Liver (tissue), 9 donors: ENCODE data around the gene SMARCE1. TPM values are rescaled to one million over a fixed set of nuclear protein-coding genes. Genes with fewer than 3 reads are reported as not detected.

Source experiments
- DNase-seq: peaks from one replicate; pipeline ENCODE4 v3.0.0-alpha.2; 2017; ENCODE audit warnings: low spot score
- H3K27ac ChIP-seq, 2 donors: one replicate each; pipeline ENCODE4 v1.7.0; 2013; ENCODE audit warnings: inconsistent platforms in 2 of 2, low read length in 2 of 2, control low read depth in 1 of 2, low read depth in 1 of 2, mild to moderate bottlenecking in 1 of 2
- H3K27me3 ChIP-seq, 4 donors: one replicate each; pipeline versions ENCODE4 v1.6.1 to v1.7.0; 2013; ENCODE audit warnings: low read length in 3 of 4, inconsistent platforms in 1 of 4, mild to moderate bottlenecking in 1 of 4, moderate library complexity in 1 of 4; ENCODE audit not compliant: control insufficient read depth in 4 of 4, insufficient read depth in 4 of 4
- H3K36me3 ChIP-seq, 4 donors: one replicate each; pipeline versions ENCODE4 v1.6.1 to v1.7.0; 2013; ENCODE audit warnings: low read length in 3 of 4, mild to moderate bottlenecking in 3 of 4, low read depth in 1 of 4, moderate library complexity in 1 of 4; ENCODE audit not compliant: control insufficient read depth in 4 of 4, insufficient read depth in 3 of 4
- H3K4me1 ChIP-seq, 4 donors: one replicate each; pipeline versions ENCODE4 v1.6.1 to v1.7.0; 2013; ENCODE audit warnings: low read length in 3 of 4, mild to moderate bottlenecking in 3 of 4, moderate library complexity in 1 of 4; ENCODE audit not compliant: control insufficient read depth in 4 of 4, insufficient read depth in 4 of 4
- H3K4me3 ChIP-seq, 3 donors: one replicate each; pipeline versions ENCODE4 v1.6.1 to v1.7.0; 2013; ENCODE audit warnings: low read length in 3 of 3, control low read depth in 1 of 3, low read depth in 1 of 3, mild to moderate bottlenecking in 1 of 3
- H3K9ac ChIP-seq, 2 donors: one replicate each; pipeline ENCODE4 v1.7.0; 2013; ENCODE audit warnings: low read length in 2 of 2, mild to moderate bottlenecking in 2 of 2, moderate library complexity in 2 of 2, control low read depth in 1 of 2, low read depth in 1 of 2
- H3K9me3 ChIP-seq, 4 donors: one replicate each; pipeline versions ENCODE4 v1.6.1 to v1.7.0; 2013; ENCODE audit warnings: low read length in 3 of 4; ENCODE audit not compliant: control insufficient read depth in 4 of 4
- EGR1 ChIP-seq, 2 donors: IDR thresholded peaks; 2 replicates each; pipeline ENCODE4 v1.6.1; 2016 to 2018; ENCODE audit warnings: antibody characterized with exemption in 2 of 2, low read depth in 2 of 2
- FOXA1 ChIP-seq: IDR thresholded peaks from 2 replicates; pipeline ENCODE4 v1.6.1; 2016; ENCODE audit warnings: antibody characterized with exemption
- FOXA2 ChIP-seq: IDR thresholded peaks from 2 replicates; pipeline ENCODE4 v1.6.1; 2016; ENCODE audit warnings: antibody characterized with exemption
- GABPA ChIP-seq, 2 donors: IDR thresholded peaks in 1 of 2; conservative IDR thresholded peaks in 1 of 2; 2 replicates each; pipeline ENCODE4 v1.6.1; 2016; ENCODE audit warnings: antibody characterized with exemption in 2 of 2, mild to moderate bottlenecking in 1 of 2, moderate library complexity in 1 of 2
- HNF4A ChIP-seq, 2 donors: conservative IDR thresholded peaks; 2 replicates each; pipeline ENCODE4 v1.6.1; 2016; ENCODE audit warnings: antibody characterized with exemption in 2 of 2, mild to moderate bottlenecking in 2 of 2
- HNF4G ChIP-seq: IDR thresholded peaks from 2 replicates; pipeline ENCODE4 v1.6.1; 2016; ENCODE audit warnings: antibody characterized with exemption
- JUND ChIP-seq, 2 donors: IDR thresholded peaks; 2 replicates each; pipeline ENCODE4 v1.6.1; 2016; ENCODE audit warnings: antibody characterized with exemption in 2 of 2
- NR2F2 ChIP-seq: IDR thresholded peaks from 2 replicates; pipeline ENCODE4 v1.6.1; 2016; ENCODE audit warnings: antibody characterized with exemption
- RAD21 ChIP-seq, 2 donors: IDR thresholded peaks; 2 replicates each; pipeline ENCODE4 v1.6.1; 2016; ENCODE audit warnings: antibody characterized with exemption in 2 of 2, mild to moderate bottlenecking in 2 of 2
- RXRA ChIP-seq, 2 donors: IDR thresholded peaks; 2 replicates each; pipeline ENCODE4 v1.6.1; 2017 to 2018; ENCODE audit warnings: antibody characterized with exemption in 2 of 2, mild to moderate bottlenecking in 1 of 2
- SP1 ChIP-seq: IDR thresholded peaks from 2 replicates; pipeline ENCODE4 v1.6.1; 2018; ENCODE audit warnings: antibody characterized with exemption, mild to moderate bottlenecking
- YY1 ChIP-seq: IDR thresholded peaks from 2 replicates; pipeline ENCODE4 v1.6.1; 2016; ENCODE audit warnings: antibody characterized with exemption, mild to moderate bottlenecking
- WGBS: extraction: QIAGEN DNeasy Blood & Tissue Kit; methylation state at CpG from one replicate; pipeline ENCODE4 v1.1.7; 2013; 5-methylcytosine and 5-hydroxymethylcytosine counted together
- polyA plus RNA-seq, 2 donors: library from polyadenylated mRNA; stranded (reverse) in 1 of 2; unstranded in 1 of 2; fragments of 200-250 nt in 1 of 2; fragments of >200 nt in 1 of 2; fragmentation: Nextera tagmentation in 1 of 2; extraction: Ambion mirVana in 1 of 2; gene quantifications; one replicate each; pipeline versions ENCODE4 v1.2.1 to v1.2.3, GENCODE V29; 2013 to 2015
- total RNA-seq, 2 donors: library from RNA; depleted of rRNA; stranded (reverse); fragments of >200 nt; gene quantifications; one replicate each; pipeline ENCODE4 v1.2.3, GENCODE V29; 2014
- TF ChIP-seq, protein P1 (sequence below): fragments of 150-350 bp; IDR thresholded peaks from 2 replicates; pipeline ENCODE4 v1.5.1; 2017; ENCODE audit warnings: improper control_type of control experiment, low read depth, low read length; ENCODE audit not compliant: missing input control
- TF ChIP-seq, protein P2 (sequence below): IDR thresholded peaks from 2 replicates; pipeline ENCODE4 v1.6.1; 2016; ENCODE audit warnings: antibody characterized with exemption
- TF ChIP-seq, protein P3 (sequence below): IDR thresholded peaks from 2 replicates; pipeline ENCODE4 v1.6.1; 2016; ENCODE audit warnings: antibody characterized with exemption, mild to moderate bottlenecking
- donor health status: healthy.
- donor health status: healthy.
- donor health status: healthy.
- donor health status: healthy.
- donor health status: healthy.

Gene SMARCE1
- total and polyA plus RNA-seq, 4 donors: 25.0 to 40.8 (median 36.3) TPM

DNA sequence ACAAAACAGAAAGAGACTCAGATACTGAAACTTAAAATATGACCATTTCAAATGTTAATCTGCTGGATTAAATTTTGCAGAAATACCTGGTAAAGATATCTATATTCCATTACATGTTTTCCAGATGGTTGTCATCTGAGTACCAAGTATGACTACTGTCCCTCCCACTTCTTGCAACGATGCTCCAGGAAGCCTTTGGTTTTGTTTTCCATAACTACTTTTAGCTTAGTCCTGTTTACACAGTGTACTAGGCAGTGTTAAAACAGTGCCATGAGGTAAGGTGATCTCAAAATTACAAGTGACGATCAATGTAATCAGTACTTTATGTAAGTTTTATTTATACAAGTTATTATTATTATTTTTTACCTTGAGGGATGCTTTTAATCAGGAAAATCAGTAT lies 17.8 kb downstream of the SMARCE1 start:
- TF ChIP-seq RAD21 (IDR thresholded peaks at IDR 0.05): no peak
- no peak for TF ChIP-seq GABPA (IDR thresholded peaks at IDR 0.05 in 1 of 2, conservative IDR thresholded peaks at IDR 0.05 in 1 of 2)
- TF ChIP-seq NR2F2: no peak
- no peak for TF ChIP-seq RXRA (IDR thresholded peaks at IDR 0.05)
- TF ChIP-seq, protein P1, sequence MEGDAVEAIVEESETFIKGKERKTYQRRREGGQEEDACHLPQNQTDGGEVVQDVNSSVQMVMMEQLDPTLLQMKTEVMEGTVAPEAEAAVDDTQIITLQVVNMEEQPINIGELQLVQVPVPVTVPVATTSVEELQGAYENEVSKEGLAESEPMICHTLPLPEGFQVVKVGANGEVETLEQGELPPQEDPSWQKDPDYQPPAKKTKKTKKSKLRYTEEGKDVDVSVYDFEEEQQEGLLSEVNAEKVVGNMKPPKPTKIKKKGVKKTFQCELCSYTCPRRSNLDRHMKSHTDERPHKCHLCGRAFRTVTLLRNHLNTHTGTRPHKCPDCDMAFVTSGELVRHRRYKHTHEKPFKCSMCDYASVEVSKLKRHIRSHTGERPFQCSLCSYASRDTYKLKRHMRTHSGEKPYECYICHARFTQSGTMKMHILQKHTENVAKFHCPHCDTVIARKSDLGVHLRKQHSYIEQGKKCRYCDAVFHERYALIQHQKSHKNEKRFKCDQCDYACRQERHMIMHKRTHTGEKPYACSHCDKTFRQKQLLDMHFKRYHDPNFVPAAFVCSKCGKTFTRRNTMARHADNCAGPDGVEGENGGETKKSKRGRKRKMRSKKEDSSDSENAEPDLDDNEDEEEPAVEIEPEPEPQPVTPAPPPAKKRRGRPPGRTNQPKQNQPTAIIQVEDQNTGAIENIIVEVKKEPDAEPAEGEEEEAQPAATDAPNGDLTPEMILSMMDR: no peak
- TF ChIP-seq FOXA1: no peak
- no peak for TF ChIP-seq FOXA2
- TF ChIP-seq SP1: no peak
- no peak for TF ChIP-seq JUND (IDR thresholded peaks at IDR 0.05)
- TF ChIP-seq HNF4G: no peak
- TF ChIP-seq, protein P2, sequence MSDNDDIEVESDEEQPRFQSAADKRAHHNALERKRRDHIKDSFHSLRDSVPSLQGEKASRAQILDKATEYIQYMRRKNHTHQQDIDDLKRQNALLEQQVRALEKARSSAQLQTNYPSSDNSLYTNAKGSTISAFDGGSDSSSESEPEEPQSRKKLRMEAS: no peak
- DNase-seq: no peak
- no peaks in the 10 kb centered on the region for H3K4me1 ChIP-seq
- no peaks in the 10 kb centered on the region for H3K27me3 ChIP-seq
- no peak overlapping the region for H3K9ac ChIP-seq
- H3K4me3 ChIP-seq: no peak overlapping the region
- no peak overlapping the region for H3K27ac ChIP-seq
- H3K9me3 ChIP-seq: no peaks in the 10 kb centered on the region
- WGBS: 45% methylated on average over 2 of the region's 2 CpGs
- peaks cover 11 to 72% (median 54%) of the 10 kb centered on the region in 4 donors for H3K36me3 ChIP-seq

DNA sequence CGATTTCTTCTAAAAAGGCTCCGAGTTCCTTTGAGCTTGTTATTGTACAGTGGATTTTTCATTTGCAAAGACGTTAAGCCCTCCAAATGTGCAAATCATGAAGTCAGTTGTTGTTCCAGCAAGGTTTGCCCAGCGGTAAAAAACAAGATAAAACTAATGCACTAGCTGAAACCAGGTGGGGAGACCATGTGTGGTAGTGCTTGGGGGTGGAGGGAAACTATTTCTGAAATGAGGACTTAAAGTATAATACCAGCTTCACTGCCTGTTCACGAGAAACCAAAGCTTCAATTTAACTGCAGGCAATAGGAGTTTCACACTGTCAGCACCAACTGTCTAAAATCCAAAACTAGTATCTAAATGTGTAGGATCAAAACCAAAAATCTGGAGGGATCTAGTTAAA lies 22.3 kb downstream of the SMARCE1 start:
- Histone ChIP-seq H3K36me3 (peaks cover 0 to 29% (median 20%) of the 10 kb centered on the region in 4 donors), H3K9me3 (no peaks in the 10 kb centered on the region), H3K27ac (no peak overlapping the region), H3K27me3 (no peaks in the 10 kb centered on the region), H3K9ac (no peak overlapping the region), H3K4me3 (no peak overlapping the region), H3K4me1 (no peaks in the 10 kb centered on the region)
- TF ChIP-seq YY1: no peak
- 54% methylated on average over 5 of the region's 5 CpGs for WGBS
- DNase-seq: no peak

DNA sequence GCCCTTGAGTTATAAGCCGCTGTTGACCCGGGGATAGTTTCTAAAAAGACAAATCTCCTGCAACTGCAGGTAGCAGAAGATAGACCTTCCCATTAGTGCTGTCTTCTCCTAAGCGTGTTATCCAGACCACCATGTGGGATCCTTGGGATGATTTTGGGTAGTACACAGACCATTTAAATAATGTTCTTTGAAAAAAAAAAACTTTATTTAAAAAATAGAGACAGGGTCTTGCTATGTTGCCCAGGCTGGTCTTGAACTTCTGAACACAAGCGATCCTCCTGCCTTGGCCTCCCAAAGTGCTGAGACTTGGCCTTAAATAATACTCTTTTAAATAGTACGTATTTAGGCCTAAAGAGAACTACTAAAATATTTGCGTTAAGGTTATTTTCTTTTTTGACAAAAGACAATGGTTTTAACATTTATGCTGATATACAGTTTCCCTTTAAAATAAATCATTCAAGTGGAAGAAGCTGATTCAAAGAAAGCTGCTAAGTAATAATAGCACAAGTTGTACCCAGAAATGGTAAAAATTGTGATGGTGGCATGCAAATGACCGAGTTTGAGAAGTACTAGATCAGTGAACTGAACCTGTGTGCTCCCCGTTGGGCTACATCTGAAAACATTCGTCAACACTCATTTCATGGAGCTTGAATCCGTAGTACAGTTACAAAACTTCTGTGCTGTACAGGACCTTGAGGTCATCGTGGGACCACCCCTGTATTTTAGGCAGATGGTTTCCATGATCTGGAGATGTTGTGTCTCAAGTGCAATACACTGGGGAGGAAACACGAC lies 24.0 kb downstream of the SMARCE1 start:
- Histone ChIP-seq H3K9me3 (no peaks in the 10 kb centered on the region), H3K36me3 (peaks cover 0 to 12% (median 7%) of the 10 kb centered on the region in 4 donors), H3K27me3 (no peaks in the 10 kb centered on the region), H3K4me1 (peaks cover 0 to 14% (median 9%) of the 10 kb centered on the region in 4 donors), H3K27ac (no peak overlapping the region), H3K9ac (no peak overlapping the region), H3K4me3 (no peak overlapping the region)
- WGBS: 83% methylated on average over 12 of the region's 12 CpGs
- TF ChIP-seq NR2F2 (no peak), FOXA2 (no peak), EGR1 (IDR thresholded peaks at IDR 0.05; ENCODE audit: low read depth in 2 of 2) (no peak), HNF4A (conservative IDR thresholded peaks at IDR 0.05) (no peak)
- TF ChIP-seq, protein P3, sequence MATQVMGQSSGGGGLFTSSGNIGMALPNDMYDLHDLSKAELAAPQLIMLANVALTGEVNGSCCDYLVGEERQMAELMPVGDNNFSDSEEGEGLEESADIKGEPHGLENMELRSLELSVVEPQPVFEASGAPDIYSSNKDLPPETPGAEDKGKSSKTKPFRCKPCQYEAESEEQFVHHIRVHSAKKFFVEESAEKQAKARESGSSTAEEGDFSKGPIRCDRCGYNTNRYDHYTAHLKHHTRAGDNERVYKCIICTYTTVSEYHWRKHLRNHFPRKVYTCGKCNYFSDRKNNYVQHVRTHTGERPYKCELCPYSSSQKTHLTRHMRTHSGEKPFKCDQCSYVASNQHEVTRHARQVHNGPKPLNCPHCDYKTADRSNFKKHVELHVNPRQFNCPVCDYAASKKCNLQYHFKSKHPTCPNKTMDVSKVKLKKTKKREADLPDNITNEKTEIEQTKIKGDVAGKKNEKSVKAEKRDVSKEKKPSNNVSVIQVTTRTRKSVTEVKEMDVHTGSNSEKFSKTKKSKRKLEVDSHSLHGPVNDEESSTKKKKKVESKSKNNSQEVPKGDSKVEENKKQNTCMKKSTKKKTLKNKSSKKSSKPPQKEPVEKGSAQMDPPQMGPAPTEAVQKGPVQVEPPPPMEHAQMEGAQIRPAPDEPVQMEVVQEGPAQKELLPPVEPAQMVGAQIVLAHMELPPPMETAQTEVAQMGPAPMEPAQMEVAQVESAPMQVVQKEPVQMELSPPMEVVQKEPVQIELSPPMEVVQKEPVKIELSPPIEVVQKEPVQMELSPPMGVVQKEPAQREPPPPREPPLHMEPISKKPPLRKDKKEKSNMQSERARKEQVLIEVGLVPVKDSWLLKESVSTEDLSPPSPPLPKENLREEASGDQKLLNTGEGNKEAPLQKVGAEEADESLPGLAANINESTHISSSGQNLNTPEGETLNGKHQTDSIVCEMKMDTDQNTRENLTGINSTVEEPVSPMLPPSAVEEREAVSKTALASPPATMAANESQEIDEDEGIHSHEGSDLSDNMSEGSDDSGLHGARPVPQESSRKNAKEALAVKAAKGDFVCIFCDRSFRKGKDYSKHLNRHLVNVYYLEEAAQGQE: no peak
- DNase-seq: no peak
